Ovary (tissue), 3 donors: ENCODE results near the gene FILIP1L.

Experiments
- POLR2A ChIP-seq: fragments of 450-650 bp; IDR thresholded peaks from one replicate; pipeline ENCODE4 v1.6.1; 2017; ENCODE audit warnings: antibody characterized with exemption, mild to moderate bottlenecking, moderate library complexity
- TF ChIP-seq, protein P1 (sequence below), 3 donors: fragments of 450-650 bp in 2 of 3; fragments of 200-600 bp in 1 of 3; IDR thresholded peaks; one replicate each; pipeline versions ENCODE4 v1.5.1 to v1.8.0; 2016 to 2022; ENCODE audit warnings: antibody characterized with exemption in 3 of 3, mild to moderate bottlenecking in 1 of 3
- donor health status: DM: no; HTN: no; CAD: no.

DNA sequence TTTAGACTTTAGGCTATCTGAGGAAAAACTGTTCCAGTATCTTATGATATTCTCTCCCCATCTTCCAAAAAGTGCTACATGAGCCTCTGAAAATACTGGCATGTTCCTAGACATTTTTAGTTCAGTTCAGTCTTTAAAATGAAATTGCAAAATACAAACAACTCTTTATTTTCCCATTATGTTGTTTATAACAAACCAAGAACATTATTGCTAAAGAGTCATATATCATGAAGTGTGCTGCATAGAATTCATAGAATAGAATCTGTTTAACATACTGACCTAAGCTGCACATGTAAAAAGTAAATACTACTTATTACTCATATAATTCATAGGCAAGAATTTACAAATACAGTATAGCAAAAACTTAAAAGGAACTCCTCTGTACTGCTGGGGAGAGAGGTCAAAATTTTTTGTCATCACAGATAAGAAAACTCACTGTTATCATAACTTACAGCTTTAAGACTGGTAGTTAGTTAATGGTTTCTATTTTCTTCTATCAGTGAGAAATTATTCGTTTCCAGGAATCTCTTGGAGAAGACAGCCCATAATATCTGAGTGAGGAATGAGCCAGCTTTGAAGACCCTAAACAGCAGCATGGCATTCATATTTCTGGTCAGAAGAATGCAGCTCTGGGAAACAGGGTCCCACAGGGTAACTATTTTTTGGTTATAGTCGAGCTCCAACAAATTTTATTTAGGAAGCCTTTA, 32.2 kb downstream of the FILIP1L start:
- TF ChIP-seq, protein P1, sequence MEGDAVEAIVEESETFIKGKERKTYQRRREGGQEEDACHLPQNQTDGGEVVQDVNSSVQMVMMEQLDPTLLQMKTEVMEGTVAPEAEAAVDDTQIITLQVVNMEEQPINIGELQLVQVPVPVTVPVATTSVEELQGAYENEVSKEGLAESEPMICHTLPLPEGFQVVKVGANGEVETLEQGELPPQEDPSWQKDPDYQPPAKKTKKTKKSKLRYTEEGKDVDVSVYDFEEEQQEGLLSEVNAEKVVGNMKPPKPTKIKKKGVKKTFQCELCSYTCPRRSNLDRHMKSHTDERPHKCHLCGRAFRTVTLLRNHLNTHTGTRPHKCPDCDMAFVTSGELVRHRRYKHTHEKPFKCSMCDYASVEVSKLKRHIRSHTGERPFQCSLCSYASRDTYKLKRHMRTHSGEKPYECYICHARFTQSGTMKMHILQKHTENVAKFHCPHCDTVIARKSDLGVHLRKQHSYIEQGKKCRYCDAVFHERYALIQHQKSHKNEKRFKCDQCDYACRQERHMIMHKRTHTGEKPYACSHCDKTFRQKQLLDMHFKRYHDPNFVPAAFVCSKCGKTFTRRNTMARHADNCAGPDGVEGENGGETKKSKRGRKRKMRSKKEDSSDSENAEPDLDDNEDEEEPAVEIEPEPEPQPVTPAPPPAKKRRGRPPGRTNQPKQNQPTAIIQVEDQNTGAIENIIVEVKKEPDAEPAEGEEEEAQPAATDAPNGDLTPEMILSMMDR (IDR thresholded peaks at IDR 0.05), result no peak
- no peak for TF ChIP-seq POLR2A
